GM21447 (cell line): ENCODE data around the gene DYNC1H1.
A peak's percentile ranks its signal among the peaks of the same experiment; 100 is the strongest.

Experiments
- ATAC-seq: cut with Tn5 transposase; IDR thresholded peaks from one replicate; pipeline ENCODE4 v1.9.1; 2021; ENCODE audit not compliant: unreplicated experiment

Gene DYNC1H1

GRCh38 chr14:102086972-102087761, 122.8 kb downstream of the DYNC1H1 start, which contains the start of gene HSP90AA1:
Gene HSP90AA1, minus strand, starts transcription at chr14:102087044. Its CDS starts 666 bp downstream, at chr14:102086378.
- ATAC-seq: peak; percentile 59

GRCh38 chr14:102087762-102088011, 123.3 kb downstream of the DYNC1H1 start:
- ATAC-seq: no peak

- no peak for ATAC-seq
Measured at GRCh38 chr14:102088012-102088792, 123.8 kb downstream of the DYNC1H1 start.

- ATAC-seq: no peak
Measured at GRCh38 chr14:102089621-102090343, 125.4 kb downstream of the DYNC1H1 start.

GRCh38 chr14:102090713-102091112, 126.3 kb downstream of the DYNC1H1 start:
- ATAC-seq: no peak

- no peak for ATAC-seq
Measured at GRCh38 chr14:102092806-102093205, 128.4 kb downstream of the DYNC1H1 start.

GRCh38 chr14:102094101-102094500, 129.7 kb downstream of the DYNC1H1 start:
- ATAC-seq: no peak

- ATAC-seq: no peak
Measured at GRCh38 chr14:102095231-102095870, 131.0 kb downstream of the DYNC1H1 start.

GRCh38 chr14:102095871-102096568, 131.6 kb downstream of the DYNC1H1 start:
- no peak for ATAC-seq

- ATAC-seq: no peak
Measured at GRCh38 chr14:102096569-102097188, 132.3 kb downstream of the DYNC1H1 start.

- ATAC-seq: no peak
Measured at GRCh38 chr14:102097441-102098135, 133.2 kb downstream of the DYNC1H1 start.

GRCh38 chr14:102103062-102103695, 138.8 kb downstream of the DYNC1H1 start:
- no peak for ATAC-seq

GRCh38 chr14:102105369-102105768, 141.0 kb downstream of the DYNC1H1 start:
- ATAC-seq: no peak
